ENCODE data around the gene ERG28. TPM values are rescaled to one million over a fixed set of nuclear protein-coding genes. Genes with fewer than 3 reads are reported as not detected.

The ERG28 gene
- total RNA-seq, 1 experiment from 2014 or later = 18.4 TPM

DNA sequence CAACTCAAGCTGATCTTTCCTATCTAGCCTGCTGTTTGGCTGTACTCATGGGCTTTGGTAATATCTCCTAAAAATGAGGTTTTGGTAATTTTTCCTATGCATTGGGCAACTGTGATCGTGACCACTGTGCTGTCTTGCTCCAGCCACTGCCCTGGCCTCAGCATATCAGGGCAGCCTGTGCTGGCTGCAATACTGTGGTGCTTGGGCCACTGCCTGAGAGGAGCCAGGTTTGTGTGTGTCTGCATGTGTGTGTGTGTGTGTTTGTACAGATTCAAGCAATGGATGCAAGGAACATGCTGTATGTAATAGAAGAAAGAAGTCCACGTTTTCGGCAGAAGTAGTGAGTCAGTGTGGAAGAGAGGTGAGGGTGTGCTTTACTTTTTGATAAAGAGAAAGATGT is 13.0 kb downstream of the ERG28 start:
- RAD21 ChIA-PET (ENCODE audit: low non-redundant PET in 1 of 2, low total read pairs in 2 of 2, uncharacterized antibody in 2 of 2, unreplicated experiment in 2 of 2) = no interaction called here
- Histone ChIP-seq H3K4me1 (ENCODE audit: control insufficient read depth in 1 of 2, insufficient read depth in 2 of 2, low read length in 2 of 2) (peaks cover 25 to 41% of the 10 kb centered on the region in 2 experiments), H3K4me3 (replicated peaks in 1 of 2; ENCODE audit: low read depth in 1 of 2, low read length in 2 of 2) (no peak overlapping the region), H3K27me3 (ENCODE audit: insufficient read depth, low read length) (no peaks in the 10 kb centered on the region), H3K9ac (ENCODE audit: low read length) (0 out of 2 replicates have a peak overlapping the region, but pooled peaks have one; percentile 10), H3K36me3 (ENCODE audit: control insufficient read depth in 1 of 2, insufficient read depth in 2 of 2, low read length in 2 of 2) (peaks cover 0 to 10% of the 10 kb centered on the region in 2 experiments; a peak in 1 of 4 replicates), H2AFZ (ENCODE audit: low read depth, low read length, poor library complexity, severe bottlenecking) (no peak overlapping the region), H3K9me3 (ENCODE audit: control insufficient read depth in 1 of 2, insufficient read depth in 1 of 2, low read depth in 1 of 2, low read length in 2 of 2) (no peaks in the 10 kb centered on the region), H3K79me2 (ENCODE audit: insufficient read depth, low read length) (no peaks in the 10 kb centered on the region), H3K9me2 (ENCODE audit: insufficient read depth) (no peaks in the 10 kb centered on the region), H3K4me2 (ENCODE audit: low read length) (peak overlapping the region; percentile 60), H4K20me1 (ENCODE audit: insufficient read depth) (no peaks in the 10 kb centered on the region), H3K27ac (ENCODE audit: low read depth, low read length) (no peak overlapping the region)
- TF ChIP-seq FOSL1 (IDR thresholded peaks at IDR 0.05; ENCODE audit: low read depth) (no peak), SP1 (IDR thresholded peaks at IDR 0.05; ENCODE audit: low read depth) (no peak), EGR1 (IDR thresholded peaks at IDR 0.05; ENCODE audit: low read depth) (no peak), ZFX (IDR thresholded peaks at IDR 0.05) (no peak), JUND (IDR thresholded peaks at IDR 0.05) (no peak), SRF (IDR thresholded peaks at IDR 0.05; ENCODE audit: low read depth) (no peak), CBX3 (IDR thresholded peaks at IDR 0.05; ENCODE audit: low read depth) (no peak)
- TF ChIP-seq, protein P1, sequence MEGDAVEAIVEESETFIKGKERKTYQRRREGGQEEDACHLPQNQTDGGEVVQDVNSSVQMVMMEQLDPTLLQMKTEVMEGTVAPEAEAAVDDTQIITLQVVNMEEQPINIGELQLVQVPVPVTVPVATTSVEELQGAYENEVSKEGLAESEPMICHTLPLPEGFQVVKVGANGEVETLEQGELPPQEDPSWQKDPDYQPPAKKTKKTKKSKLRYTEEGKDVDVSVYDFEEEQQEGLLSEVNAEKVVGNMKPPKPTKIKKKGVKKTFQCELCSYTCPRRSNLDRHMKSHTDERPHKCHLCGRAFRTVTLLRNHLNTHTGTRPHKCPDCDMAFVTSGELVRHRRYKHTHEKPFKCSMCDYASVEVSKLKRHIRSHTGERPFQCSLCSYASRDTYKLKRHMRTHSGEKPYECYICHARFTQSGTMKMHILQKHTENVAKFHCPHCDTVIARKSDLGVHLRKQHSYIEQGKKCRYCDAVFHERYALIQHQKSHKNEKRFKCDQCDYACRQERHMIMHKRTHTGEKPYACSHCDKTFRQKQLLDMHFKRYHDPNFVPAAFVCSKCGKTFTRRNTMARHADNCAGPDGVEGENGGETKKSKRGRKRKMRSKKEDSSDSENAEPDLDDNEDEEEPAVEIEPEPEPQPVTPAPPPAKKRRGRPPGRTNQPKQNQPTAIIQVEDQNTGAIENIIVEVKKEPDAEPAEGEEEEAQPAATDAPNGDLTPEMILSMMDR (IDR thresholded peaks at IDR 0.05 in 2 of 3, conservative IDR thresholded peaks at IDR 0.05 in 1 of 3; ENCODE audit: borderline replicate concordance in 1 of 3, insufficient read depth in 1 of 3, low read depth in 2 of 3, low read length in 2 of 3) = no peak
- TF ChIP-seq, protein P2, sequence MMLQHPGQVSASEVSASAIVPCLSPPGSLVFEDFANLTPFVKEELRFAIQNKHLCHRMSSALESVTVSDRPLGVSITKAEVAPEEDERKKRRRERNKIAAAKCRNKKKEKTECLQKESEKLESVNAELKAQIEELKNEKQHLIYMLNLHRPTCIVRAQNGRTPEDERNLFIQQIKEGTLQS (IDR thresholded peaks at IDR 0.05) = no peak
- CTCF ChIA-PET = no interaction called here
- POLR2A ChIA-PET = no interaction called here
- BruUV-seq (replicated peaks) = no TSS peak
- DNase-seq (ENCODE audit: low read depth, low spot score) (no peak), ATAC-seq (no peak)
- intact Hi-C loops (cut with micrococcal nuclease) = no loop called here

DNA sequence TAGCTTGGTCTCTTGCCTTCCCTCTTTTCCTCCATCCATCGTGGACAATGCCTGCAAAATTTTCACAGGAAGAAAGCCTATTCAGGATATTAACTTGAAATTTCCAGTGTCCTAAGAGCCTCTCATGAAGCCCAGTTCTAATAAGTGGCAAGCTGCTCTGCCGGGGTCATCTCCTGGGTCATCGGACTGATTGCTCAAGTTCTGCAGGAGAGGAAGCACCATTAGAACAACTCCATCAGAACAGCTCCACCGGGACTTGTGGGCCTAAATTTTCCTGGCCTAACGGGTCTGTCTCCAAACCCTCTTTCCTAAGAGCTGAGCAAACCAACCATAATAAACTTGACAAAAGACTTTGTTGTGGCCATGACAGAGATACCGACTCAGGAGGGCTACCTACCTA is 13.9 kb downstream of the ERG28 start:
- ChIA-PET CTCF (interaction anchor here (0.6 to 1.1 kb wide), 2 partner anchors 9 to 71 kb away, joined by 3 to 4 read pairs; no protein-coding TSS in a partner anchor), POLR2A (interaction anchor here (1.0 kb wide), 1 partner anchor 14 kb away, joined by 3 read pairs; the partner anchor contains the start of genes ERG28 and TTLL5), RAD21 (ENCODE audit: low non-redundant PET in 1 of 2, low total read pairs in 2 of 2, uncharacterized antibody in 2 of 2, unreplicated experiment in 2 of 2) (no interaction called here)
- intact Hi-C loops (cut with micrococcal nuclease) = no loop called here
- Histone ChIP-seq H3K27me3 (ENCODE audit: insufficient read depth, low read length) (no peaks in the 10 kb centered on the region), H3K9me2 (ENCODE audit: insufficient read depth) (no peaks in the 10 kb centered on the region), H3K79me2 (ENCODE audit: insufficient read depth, low read length) (no peaks in the 10 kb centered on the region), H3K9ac (ENCODE audit: low read length) (no peak overlapping the region), H3K4me3 (replicated peaks in 1 of 2; ENCODE audit: low read depth in 1 of 2, low read length in 2 of 2) (no peak overlapping the region), H3K4me2 (ENCODE audit: low read length) (peak overlapping the region; percentile 22; the same call in 1 of the 2 replicates), H4K20me1 (ENCODE audit: insufficient read depth) (no peaks in the 10 kb centered on the region), H3K27ac (ENCODE audit: low read depth, low read length) (no peak overlapping the region), H2AFZ (ENCODE audit: low read depth, low read length, poor library complexity, severe bottlenecking) (no peak overlapping the region), H3K9me3 (ENCODE audit: control insufficient read depth in 1 of 2, insufficient read depth in 1 of 2, low read depth in 1 of 2, low read length in 2 of 2) (no peaks in the 10 kb centered on the region), H3K36me3 (ENCODE audit: control insufficient read depth in 1 of 2, insufficient read depth in 2 of 2, low read length in 2 of 2) (peaks cover 0 to 10% of the 10 kb centered on the region in 2 experiments; a peak in 1 of 4 replicates), H3K4me1 (ENCODE audit: control insufficient read depth in 1 of 2, insufficient read depth in 2 of 2, low read length in 2 of 2) (peaks cover 25 to 41% of the 10 kb centered on the region in 2 experiments)
- ATAC-seq (no peak), DNase-seq (ENCODE audit: low read depth, low spot score) (no peak)
- BruUV-seq (replicated peaks) = no TSS peak
- no peak for TF ChIP-seq CBX3 (IDR thresholded peaks at IDR 0.05; ENCODE audit: low read depth)
- TF ChIP-seq, protein P2 (IDR thresholded peaks at IDR 0.05) = no peak
- no peak for TF ChIP-seq JUND (IDR thresholded peaks at IDR 0.05)
- TF ChIP-seq, protein P3, sequence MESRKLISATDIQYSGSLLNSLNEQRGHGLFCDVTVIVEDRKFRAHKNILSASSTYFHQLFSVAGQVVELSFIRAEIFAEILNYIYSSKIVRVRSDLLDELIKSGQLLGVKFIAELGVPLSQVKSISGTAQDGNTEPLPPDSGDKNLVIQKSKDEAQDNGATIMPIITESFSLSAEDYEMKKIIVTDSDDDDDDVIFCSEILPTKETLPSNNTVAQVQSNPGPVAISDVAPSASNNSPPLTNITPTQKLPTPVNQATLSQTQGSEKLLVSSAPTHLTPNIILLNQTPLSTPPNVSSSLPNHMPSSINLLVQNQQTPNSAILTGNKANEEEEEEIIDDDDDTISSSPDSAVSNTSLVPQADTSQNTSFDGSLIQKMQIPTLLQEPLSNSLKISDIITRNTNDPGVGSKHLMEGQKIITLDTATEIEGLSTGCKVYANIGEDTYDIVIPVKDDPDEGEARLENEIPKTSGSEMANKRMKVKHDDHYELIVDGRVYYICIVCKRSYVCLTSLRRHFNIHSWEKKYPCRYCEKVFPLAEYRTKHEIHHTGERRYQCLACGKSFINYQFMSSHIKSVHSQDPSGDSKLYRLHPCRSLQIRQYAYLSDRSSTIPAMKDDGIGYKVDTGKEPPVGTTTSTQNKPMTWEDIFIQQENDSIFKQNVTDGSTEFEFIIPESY (IDR thresholded peaks at IDR 0.05; ENCODE audit: extremely low read depth, insufficient replicate concordance, low read length) = no peak
- no peak for TF ChIP-seq ZFX (IDR thresholded peaks at IDR 0.05)
- TF ChIP-seq SIN3A (IDR thresholded peaks at IDR 0.05; ENCODE audit: low read depth) = no peak
- TF ChIP-seq FOSL1 (IDR thresholded peaks at IDR 0.05; ENCODE audit: low read depth) = no peak
- TF ChIP-seq EZH2 (IDR thresholded peaks at IDR 0.05) = no peak
- TF ChIP-seq EGR1 (IDR thresholded peaks at IDR 0.05; ENCODE audit: low read depth) = no peak
- TF ChIP-seq SP1 (IDR thresholded peaks at IDR 0.05; ENCODE audit: low read depth) = no peak
- TF ChIP-seq SRF (IDR thresholded peaks at IDR 0.05; ENCODE audit: low read depth) = no peak
